HG02885 (cell line): Measurements from ENCODE around the gene TBL1X.

Source experiments
- ATAC-seq: cut with Tn5 transposase; IDR thresholded peaks from one replicate; pipeline ENCODE4 v1.9.1; 2021; ENCODE audit warnings: mild to moderate bottlenecking; ENCODE audit not compliant: unreplicated experiment, poor library complexity

TBL1X gene

GRCh38 chrX:9576059-9576458 is 111.2 kb downstream of the TBL1X start:
- no peak for ATAC-seq

- ATAC-seq: no peak
Observed at GRCh38 chrX:9577555-9577954, 112.7 kb downstream of the TBL1X start.

DNA sequence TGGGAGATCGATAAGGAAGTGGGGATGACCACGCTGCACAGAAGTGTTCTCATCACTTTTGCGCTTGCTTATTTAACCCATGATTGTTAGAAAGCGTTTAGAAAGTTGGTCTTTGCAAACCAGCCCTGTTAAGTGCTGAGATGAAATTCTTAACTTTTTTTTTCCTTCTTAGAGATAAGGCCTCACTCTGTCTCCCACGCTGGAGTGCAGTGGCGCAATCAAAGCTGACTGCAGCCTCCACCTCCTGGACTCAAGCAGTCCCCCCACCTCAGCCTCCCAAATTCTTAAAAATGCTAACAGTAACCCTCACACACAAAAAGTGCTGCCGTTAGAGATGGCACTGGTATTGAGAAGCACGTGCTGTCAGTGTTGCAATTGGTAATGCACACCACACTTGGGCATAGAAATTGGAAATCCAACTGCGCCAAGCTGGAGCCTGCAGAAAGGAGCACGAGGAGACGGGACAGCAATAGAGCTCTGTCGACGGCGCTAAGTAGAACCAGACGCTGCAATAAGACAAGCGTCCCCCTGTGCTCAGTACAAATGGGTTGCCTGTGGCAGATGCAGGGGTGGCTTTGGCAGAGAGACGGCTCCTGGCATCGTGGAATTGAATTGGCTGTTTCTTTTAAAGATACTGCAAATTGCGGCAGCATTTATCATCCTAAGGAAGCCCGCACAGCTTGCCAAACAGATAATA is 113.4 kb downstream of the TBL1X start:
- ATAC-seq: no peak

DNA sequence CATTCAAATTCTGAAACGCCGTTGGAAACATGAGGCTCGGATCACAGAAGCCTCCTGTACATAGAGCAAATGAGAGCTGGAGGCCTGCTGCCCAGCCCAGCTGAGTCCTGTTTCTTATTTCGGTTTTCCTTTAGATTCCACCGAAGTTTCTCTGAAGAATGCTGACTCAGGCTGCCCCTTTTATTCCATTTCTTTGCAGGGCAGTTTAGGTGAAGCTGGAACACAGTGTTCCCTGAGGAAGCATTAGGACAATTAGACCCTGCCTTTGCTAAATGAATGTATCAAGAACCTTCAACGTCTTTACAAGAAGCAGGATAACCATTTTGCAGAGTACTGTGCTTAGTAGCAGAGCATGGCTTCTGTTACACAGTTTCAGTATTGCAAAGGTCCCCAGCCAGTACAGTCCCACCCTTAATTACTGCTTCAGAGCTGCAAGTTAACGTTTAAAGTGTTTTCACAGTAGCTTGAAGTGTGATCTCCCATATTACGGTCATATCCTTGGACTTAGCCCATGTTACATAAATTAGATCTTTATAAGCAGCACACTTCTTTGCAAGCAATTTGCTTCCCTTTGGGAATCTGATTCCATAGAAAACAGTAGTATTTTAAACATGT is 117.0 kb downstream of the TBL1X start:
- ATAC-seq: no peak

- ATAC-seq: no peak
Observed at GRCh38 chrX:9582956-9583355, 118.1 kb downstream of the TBL1X start.

DNA sequence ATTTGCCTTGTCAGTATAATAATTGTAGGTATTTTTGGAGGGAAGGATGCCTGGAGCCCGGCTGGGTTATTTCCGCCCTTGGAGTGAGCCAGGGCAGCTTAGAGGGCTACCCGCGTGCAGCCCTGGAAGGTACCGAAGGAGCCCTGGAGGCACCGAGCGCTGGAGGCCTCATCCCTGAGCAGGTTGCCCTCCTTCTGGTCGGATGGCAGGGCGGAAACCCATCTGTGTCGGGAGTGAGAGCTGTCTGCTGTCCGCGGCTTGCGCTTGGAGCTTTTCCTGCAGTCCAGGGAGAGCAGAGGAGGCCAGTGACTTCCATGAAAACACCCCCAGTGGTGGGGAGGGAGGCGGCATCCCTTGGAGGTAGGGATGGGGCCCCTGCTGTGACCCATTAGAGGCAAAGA is 122.1 kb downstream of the TBL1X start:
- ATAC-seq: no peak

GRCh38 chrX:9587642-9588041 is 122.8 kb downstream of the TBL1X start:
- ATAC-seq: no peak

DNA sequence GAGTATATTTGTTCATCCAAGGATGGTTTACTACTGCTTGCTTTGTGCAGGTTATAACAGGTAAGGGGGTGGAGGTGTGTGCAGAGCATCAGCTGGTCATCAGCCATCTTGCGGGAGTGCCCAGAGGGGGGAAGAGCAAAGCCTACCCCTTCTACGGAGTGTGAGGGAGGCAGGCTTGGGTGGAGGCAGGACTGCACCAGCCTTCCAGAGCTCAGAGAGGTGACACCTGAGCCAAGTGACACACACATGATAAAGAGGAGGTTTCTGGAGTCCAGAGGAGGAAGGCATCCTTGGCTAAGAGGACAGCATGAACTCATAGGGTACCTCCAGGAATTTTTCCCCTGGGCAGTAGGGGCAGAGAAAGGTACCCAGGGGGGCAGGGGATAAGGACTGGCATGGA is 126.6 kb downstream of the TBL1X start:
- no peak for ATAC-seq

DNA sequence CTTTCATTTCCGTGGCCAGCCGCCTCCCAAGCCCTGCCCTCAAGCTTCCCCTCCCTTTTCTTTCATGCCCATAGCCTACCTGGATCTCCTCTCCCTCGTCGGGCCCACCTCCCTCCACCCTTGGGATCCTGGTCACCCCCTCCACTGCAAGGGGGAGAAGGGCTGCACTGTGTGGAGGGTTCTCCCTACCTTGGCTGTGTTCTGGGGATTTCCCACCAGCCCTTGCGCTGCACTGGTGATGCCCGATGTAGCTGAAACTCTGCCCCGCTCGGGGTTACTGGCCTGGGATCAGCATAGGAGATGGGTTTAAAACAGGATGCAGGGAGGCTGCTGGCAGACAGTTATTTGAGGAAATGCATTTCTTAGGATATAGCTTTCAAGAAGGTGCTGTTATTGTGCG is 128.9 kb downstream of the TBL1X start:
- ATAC-seq: no peak

GRCh38 chrX:9595174-9595573 is 130.3 kb downstream of the TBL1X start:
- no peak for ATAC-seq

GRCh38 chrX:9596837-9597236 is 132.0 kb downstream of the TBL1X start:
- no peak for ATAC-seq

DNA sequence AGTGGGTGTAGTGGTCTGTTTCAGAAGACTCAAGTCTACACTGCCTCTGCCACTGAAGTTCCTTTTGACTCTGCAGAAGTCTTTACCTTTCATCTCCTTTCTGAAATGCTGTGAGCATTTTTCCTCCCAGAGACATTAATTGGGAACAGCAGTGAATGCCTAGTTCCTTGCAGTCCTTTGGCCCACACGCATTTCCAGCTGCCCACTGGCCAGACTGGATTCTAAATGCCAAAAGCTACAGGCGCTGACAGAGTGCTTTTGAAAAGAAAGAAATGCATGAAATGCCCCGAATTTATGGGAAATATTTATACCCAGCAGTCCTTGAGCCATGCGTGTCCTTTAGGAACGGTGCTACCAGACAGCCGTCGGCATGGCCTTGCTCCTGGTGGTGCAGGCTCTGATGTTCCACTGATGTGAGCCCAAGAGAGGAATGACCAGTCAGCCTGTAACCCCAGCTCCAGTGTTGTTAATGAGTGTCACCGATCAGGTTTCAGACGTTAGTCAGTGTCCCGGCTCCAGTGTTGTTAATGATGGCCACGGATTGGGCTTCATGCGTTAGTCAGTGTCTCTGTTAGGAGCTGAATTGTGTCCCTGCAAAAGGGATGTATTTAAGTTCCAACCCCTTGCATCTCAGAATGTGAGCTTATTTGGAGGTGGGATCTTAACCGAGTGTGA is 132.6 kb downstream of the TBL1X start:
- no peak for ATAC-seq

DNA sequence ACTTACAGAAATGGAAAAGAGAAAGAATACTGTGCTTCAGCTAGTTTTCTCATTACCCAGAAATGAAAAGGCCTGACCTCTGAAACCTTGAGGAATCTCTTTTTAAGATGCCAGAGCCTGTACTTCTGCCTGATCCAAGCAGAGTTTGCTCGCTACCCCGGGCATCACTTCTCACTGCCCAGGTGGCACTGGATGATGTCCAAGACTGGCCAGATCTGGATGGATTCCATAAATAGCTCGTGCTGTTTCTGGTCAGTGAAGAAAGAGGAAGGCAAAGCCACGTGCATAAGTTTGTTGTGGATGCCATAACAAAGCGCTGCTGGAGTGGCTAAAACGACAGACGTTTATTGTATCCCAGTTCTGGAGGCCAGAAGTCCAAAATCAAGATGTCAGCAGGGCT is 133.5 kb downstream of the TBL1X start:
- ATAC-seq: no peak

DNA sequence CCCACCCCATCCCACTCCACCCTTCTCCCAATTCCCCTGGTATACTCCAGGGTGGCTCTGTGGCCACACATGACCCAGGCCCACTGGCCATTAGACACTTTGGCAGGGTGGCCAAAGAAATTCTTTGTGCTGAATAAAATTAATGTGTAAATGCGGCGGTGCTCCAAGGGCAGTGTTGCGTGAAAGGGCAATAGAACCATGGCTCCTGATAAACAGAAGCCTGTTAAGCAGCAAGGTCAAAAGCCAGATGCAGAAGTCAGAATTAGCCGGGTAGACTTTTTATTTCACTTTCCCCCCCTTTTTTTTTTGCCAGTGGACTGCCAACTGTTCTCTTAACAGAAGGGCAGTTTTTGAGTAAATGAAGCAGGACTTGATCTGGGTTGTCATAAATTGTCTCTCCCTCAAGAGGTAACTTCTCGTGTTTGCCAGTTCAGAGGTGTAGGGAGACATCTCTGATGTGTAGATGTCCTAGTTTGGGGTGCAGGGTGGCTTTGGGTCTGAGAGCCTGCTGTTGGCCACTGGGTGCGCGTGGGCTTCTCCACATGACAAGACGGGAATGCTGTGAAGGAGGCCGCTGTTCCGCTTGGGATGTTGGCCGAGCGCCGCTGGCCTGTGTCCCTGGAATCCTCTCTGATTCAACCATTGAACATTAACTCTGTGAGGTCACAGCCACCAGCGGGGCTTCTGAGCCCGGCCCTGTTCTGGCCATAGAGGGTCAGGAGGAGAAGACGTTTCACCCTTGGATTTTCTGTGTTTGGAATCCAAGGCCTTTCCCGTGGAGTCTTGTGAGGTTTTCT is 139.5 kb downstream of the TBL1X start:
- no peak for ATAC-seq

GRCh38 chrX:9604908-9605306 is 140.0 kb downstream of the TBL1X start:
- ATAC-seq: no peak

DNA sequence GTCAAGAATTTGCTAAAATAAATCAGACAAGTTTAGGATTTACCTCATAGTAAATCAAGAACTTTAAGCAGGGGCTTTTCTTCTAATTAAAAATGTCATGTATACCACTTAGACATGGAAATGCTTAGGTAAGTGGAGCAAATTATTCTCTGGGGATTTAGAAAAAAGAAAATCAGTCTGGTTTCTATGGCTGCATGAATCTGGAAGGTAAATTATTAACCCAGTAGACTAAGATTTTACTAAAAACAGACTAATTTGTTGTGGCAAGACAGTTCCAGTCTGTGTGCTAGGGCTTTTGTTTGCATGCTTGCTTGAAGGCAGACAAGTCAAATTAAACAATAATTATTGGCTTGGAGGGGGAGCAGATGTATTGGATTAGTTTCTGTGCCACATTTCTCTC is 140.6 kb downstream of the TBL1X start:
- no peak for ATAC-seq

- ATAC-seq: no peak
Observed at GRCh38 chrX:9606971-9607370, 142.1 kb downstream of the TBL1X start.

DNA sequence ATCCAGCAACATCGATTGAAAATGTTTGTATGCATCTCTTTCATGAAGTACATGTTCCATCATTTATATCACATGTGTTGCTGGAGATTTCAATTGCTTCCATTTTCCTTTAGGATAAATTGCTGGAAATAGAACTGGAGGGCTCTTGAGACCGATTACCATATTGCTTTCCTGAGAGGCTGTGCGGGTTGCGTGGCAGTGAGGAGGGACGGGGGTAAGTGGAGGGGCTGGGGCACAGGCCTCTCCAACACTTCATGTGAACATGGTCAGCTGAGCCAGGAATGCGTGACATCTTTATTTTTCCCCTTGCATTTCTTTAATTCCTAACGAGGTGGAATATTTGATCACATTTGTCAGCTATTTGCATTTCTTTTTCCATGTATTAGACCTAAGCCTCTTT is 144.6 kb downstream of the TBL1X start:
- ATAC-seq: no peak

DNA sequence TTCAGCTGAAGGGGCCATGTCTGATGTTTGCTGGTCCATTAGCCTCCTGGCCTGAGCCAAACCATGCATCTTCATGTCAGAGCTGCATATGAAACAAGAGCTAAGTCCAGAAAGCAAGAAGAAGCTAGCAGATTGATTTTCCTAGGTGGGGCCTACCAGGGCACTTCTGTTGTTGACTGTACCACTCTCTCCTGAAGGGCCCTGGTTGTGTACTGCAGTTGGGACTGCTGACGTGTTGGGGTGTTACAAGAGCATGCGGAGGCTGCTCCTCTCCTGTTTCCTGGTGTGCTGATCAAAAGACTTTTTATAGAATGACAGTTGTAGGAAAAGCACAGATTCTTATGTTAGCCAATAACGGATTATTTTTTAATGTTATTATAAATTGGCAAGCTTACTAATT is 145.1 kb downstream of the TBL1X start:
- ATAC-seq: no peak

- ATAC-seq: no peak
Observed at GRCh38 chrX:9610771-9611392, 146.0 kb downstream of the TBL1X start.
